ENCODE measurements around the gene MAZ. TPM values are rescaled to one million over a fixed set of nuclear protein-coding genes. Genes with fewer than 3 reads are reported as not detected.

MAZ gene
- total RNA-seq = 145 and 209 TPM in 2 replicates

GRCh38 chr16:29806099-29806579 lies at the start of gene MAZ:
MAZ (plus strand) TSS chr16:29806529; CDS start chr16:29806702, 173 bp downstream.

GRCh38 chr16:29777576-29778350 lies 28.6 kb upstream of the MAZ start, which contains the start of gene ZG16:
ZG16 (plus strand) TSS chr16:29778256; CDS start chr16:29779267, 1,011 bp downstream.

GRCh38 chr16:29790183-29790948 lies 16.0 kb upstream of the MAZ start, which contains the start of gene KIF22:
KIF22 (plus strand) TSS chr16:29790751; CDS start chr16:29790760, 9 bp downstream.

GRCh38 chr16:29811896-29812665 lies 5.8 kb downstream of the MAZ start, which contains the start of gene PRRT2:
PRRT2 (plus strand) TSS chr16:29812193; CDS start chr16:29813055, 862 bp downstream.

GRCh38 chr16:29815793-29816693 lies 9.7 kb downstream of the MAZ start, which contains the start of gene PAGR1:
PAGR1 (plus strand) TSS chr16:29816152; CDS start chr16:29816526, 374 bp downstream.

GRCh38 chr16:29820271-29820701 lies 14.0 kb downstream of the MAZ start, which contains the start of gene MVP:
MVP (plus strand) TSS chr16:29820462; CDS start chr16:29830550, 10,088 bp downstream.

Small RNA genes lying within 50 kb of the gene (small RNA-seq; reads per million reads assigned to genes)
- gene AC009133.6 = not detected
- gene AC120114.4 = not detected

Other genes starting within 250 kb of the MAZ start
- not detected in 2 replicates for gene SPN, start 143.3 kb upstream of the MAZ start, total RNA-seq
- gene QPRT, start 127.3 kb upstream of the MAZ start, total RNA-seq = 33.4 and 45.3 TPM in 2 replicates
- 1.3 and 1.6 TPM in 2 replicates for gene C16orf54, start 60.5 kb upstream of the MAZ start, total RNA-seq
- not detected in 2 replicates for gene ZG16, start 28.3 kb upstream of the MAZ start, total RNA-seq
- gene KIF22, start 15.8 kb upstream of the MAZ start, total RNA-seq = 8.4 and 8.8 TPM in 2 replicates
- 5.2 and 6.5 TPM in 2 replicates for gene PRRT2, start 5.7 kb downstream of the MAZ start, total RNA-seq
- 21.1 TPM in 2 replicates for gene PAGR1, start 9.6 kb downstream of the MAZ start, total RNA-seq
- gene MVP, start 13.9 kb downstream of the MAZ start, total RNA-seq = 392 and 503 TPM in 2 replicates
- gene CDIPT, start 56.7 kb downstream of the MAZ start, total RNA-seq = 108 and 112 TPM in 2 replicates
- 0.85 and 1.1 TPM in 2 replicates for gene SEZ6L2, start 93.0 kb downstream of the MAZ start, total RNA-seq
- 1.5 and 2.1 TPM in 2 replicates for gene ASPHD1, start 94.0 kb downstream of the MAZ start, total RNA-seq
- gene KCTD13, start 119.7 kb downstream of the MAZ start, total RNA-seq = 11.9 and 13.3 TPM in 2 replicates
- gene TMEM219, start 155.6 kb downstream of the MAZ start, total RNA-seq = 76.1 and 95.6 TPM in 2 replicates
- gene TAOK2, start 167.3 kb downstream of the MAZ start, total RNA-seq = 61.0 and 61.7 TPM in 2 replicates
- gene HIRIP3, start 189.1 kb downstream of the MAZ start, total RNA-seq = 3.7 and 7.4 TPM in 2 replicates
- gene INO80E, start 189.7 kb downstream of the MAZ start, total RNA-seq = 22.2 and 42.6 TPM in 2 replicates
- not detected in 2 replicates for gene DOC2A, start 204.5 kb downstream of the MAZ start, total RNA-seq
- not detected in 2 replicates for gene C16orf92, start 216.7 kb downstream of the MAZ start, total RNA-seq
- gene TLCD3B, start 224.7 kb downstream of the MAZ start, total RNA-seq = 0.12 TPM in 1 of 2 replicates, not detected in the other

Data from hair follicle dermal papilla cell (primary cell).